CD4-positive, alpha-beta T cell treated with Interleukin-1 beta for 1 hour (primary cell): ENCODE results near the gene PLXDC2.
"Not testable (repeated sequence)": the region's sequence is repeated elsewhere in the genome, so short reads cannot be mapped to it uniquely, and the experiment has no call there.

Experiments used
- DNase-seq, 2 donors: peaks; one replicate each; pipeline ENCODE4 v3.0.0-alpha.2; 2020 to 2022

Gene PLXDC2

GRCh38 chr10:19816411-19817230 lies at the start of gene PLXDC2:
Gene PLXDC2 (plus strand): TSS chr10:19816432.
- DNase-seq: peak in 1 of 2 donors; percentile 45

GRCh38 chr10:19767876-19768275 lies 48.4 kb upstream of the PLXDC2 start:
- DNase-seq: no peak

- DNase-seq: not testable (repeated sequence)
These were observed 46.4 kb upstream of the PLXDC2 start for GRCh38 chr10:19769826-19770225.

- DNase-seq: no peak
These were observed 43.3 kb upstream of the PLXDC2 start for GRCh38 chr10:19772972-19773371.

- DNase-seq: no peak
These were observed 40.9 kb upstream of the PLXDC2 start for GRCh38 chr10:19775296-19775695.

GRCh38 chr10:19777806-19778205 lies 38.4 kb upstream of the PLXDC2 start:
- DNase-seq: no peak

GRCh38 chr10:19778996-19779395 lies 37.2 kb upstream of the PLXDC2 start:
- DNase-seq: no peak

GRCh38 chr10:19782430-19783089 lies 33.7 kb upstream of the PLXDC2 start:
- no peak for DNase-seq

- DNase-seq: no peak
These were observed 32.5 kb upstream of the PLXDC2 start for GRCh38 chr10:19783721-19784120.

GRCh38 chr10:19785366-19785765 lies 30.9 kb upstream of the PLXDC2 start:
- no peak for DNase-seq

GRCh38 chr10:19788075-19788686 lies 28.1 kb upstream of the PLXDC2 start:
- no peak for DNase-seq

GRCh38 chr10:19788902-19789301 lies 27.3 kb upstream of the PLXDC2 start:
- DNase-seq: no peak

- DNase-seq: no peak
These were observed 26.6 kb upstream of the PLXDC2 start for GRCh38 chr10:19789607-19790006.

- no peak for DNase-seq
These were observed 25.2 kb upstream of the PLXDC2 start for GRCh38 chr10:19791032-19791431.

GRCh38 chr10:19795684-19796083 lies 20.5 kb upstream of the PLXDC2 start:
- DNase-seq: no peak

- no peak for DNase-seq
These were observed 16.1 kb upstream of the PLXDC2 start for GRCh38 chr10:19800161-19800560.

- DNase-seq: no peak
These were observed 14.9 kb upstream of the PLXDC2 start for GRCh38 chr10:19801369-19801768.

- DNase-seq: no peak
These were observed 12.6 kb upstream of the PLXDC2 start for GRCh38 chr10:19803676-19804075.

GRCh38 chr10:19809481-19809880 lies 6.8 kb upstream of the PLXDC2 start:
- DNase-seq: no peak

GRCh38 chr10:19811540-19811939 lies 4.7 kb upstream of the PLXDC2 start:
- no peak for DNase-seq

GRCh38 chr10:19812976-19813375 lies 3.3 kb upstream of the PLXDC2 start:
- no peak for DNase-seq

- no peak for DNase-seq
These were observed 1.0 kb upstream of the PLXDC2 start for GRCh38 chr10:19815036-19815730.

GRCh38 chr10:19815731-19816410 lies 361 bp upstream of the PLXDC2 start:
- DNase-seq: peak in 1 of 2 donors; percentile 37
